ENCODE measurements around the gene ATG9B.

Gene ATG9B

DNA sequence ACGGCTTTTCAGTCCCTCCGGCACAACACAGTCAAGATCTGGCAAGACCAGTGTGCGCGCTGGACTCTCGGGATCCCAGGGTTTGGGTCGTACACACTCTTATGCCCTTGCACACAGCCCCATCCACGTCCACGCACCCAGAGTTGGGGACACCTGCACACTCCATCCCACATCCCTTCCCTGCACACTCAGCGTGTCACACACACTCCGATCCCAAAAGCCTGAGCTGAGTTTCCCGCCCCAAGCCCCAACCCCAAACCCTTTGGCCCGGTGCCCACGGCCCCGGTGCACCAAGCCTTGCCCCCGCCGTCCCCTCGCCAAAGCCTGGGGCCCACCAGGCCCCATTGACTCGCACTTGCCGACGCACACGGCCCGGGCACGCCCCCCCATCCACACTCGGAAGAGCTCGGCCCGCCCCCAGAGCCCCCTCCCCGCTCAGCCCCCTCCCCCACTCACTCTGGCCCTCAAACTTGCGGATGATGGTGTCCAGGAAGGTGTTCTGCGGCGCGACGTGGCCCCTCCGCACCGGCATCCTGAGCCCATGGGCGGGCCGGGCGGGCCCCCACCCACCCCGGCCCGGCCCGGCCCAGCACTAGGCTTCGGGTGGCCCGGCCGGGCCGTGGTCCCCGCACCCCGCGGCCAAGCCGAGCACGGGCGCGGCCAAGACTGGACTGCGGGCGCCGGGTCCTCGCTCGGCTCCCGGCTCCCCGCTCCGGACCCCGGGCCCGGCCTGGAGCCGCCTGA, 46.7 kb downstream of the ATG9B start:
- DNase-seq: no peak

DNA sequence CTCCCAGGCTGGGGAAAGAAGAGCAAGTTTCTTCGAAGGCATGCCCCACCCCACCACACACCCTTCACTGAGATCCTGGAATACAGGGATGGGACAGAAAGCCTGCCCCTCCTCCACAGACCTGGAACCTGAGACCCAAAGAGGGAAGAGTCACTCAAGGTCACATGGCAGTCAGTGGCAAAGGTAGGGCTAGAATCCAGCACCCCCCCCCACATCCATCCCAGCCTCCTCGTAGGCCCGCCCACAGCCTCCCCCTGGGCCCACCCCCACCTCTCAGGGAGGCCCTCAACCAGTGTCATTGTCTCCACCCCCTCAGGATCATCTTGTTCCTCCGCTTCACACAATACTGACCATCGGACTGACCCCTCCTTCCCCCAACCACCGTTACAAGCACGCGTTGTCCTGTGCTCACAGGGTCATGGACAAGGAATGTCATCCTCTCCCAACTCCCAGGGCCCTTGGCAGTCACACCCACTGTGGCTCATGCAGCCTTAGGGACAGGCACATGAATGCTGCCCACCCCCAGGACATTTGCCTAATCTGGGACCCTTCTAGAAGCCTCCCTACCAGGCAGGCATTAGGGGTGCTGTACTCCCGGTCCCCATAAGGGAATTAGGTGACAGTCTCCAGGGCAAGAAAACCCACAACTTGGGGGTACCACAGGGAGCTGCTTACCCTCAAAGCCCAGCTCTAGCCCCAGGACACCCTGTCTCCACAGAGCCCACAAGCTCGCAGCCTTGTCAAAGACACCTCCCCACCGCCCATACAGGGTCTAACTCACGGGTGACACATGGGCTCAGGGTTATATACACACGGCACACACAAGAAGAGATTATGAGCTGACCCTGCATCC, 47.5 kb downstream of the ATG9B start:
- DNase-seq: no peak

DNA sequence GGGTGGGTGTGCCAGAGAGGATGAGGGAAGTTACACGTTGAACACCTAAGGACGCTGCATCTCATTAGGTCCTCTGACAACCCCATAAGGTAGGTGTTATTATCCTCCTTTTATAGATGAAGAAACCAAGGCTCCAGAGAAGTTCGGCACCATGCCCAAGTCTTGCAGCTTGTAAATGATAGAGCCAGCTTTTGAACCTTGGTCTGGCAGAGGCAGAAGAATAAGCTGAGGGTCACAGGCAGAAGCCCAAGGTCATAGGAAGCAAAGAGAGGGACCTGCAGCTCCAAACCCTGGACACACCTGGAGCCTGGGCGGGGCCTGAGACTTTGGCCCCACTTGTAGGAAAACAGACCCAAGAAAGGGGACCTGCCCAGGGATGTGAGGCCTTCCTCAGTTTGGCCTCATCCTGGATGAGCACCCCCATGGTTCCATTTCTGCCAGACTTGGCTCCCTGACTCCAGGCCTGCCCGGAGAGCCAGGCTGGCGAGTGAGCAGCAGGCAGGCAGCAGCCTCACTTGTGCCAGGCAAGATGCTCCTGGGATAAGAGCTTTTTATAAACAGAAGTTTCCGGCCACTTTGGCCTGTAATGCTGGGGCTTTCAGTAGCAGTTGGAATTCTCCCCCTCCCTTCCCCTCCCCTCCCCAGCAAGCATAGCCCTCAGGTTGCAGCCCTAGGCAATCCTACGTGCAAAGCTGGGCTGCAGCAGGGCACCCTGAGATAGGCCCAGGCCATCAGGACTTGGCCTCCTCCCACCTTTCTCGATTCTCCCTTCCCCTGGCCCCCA, 48.6 kb downstream of the ATG9B start:
- no peak for DNase-seq

DNA sequence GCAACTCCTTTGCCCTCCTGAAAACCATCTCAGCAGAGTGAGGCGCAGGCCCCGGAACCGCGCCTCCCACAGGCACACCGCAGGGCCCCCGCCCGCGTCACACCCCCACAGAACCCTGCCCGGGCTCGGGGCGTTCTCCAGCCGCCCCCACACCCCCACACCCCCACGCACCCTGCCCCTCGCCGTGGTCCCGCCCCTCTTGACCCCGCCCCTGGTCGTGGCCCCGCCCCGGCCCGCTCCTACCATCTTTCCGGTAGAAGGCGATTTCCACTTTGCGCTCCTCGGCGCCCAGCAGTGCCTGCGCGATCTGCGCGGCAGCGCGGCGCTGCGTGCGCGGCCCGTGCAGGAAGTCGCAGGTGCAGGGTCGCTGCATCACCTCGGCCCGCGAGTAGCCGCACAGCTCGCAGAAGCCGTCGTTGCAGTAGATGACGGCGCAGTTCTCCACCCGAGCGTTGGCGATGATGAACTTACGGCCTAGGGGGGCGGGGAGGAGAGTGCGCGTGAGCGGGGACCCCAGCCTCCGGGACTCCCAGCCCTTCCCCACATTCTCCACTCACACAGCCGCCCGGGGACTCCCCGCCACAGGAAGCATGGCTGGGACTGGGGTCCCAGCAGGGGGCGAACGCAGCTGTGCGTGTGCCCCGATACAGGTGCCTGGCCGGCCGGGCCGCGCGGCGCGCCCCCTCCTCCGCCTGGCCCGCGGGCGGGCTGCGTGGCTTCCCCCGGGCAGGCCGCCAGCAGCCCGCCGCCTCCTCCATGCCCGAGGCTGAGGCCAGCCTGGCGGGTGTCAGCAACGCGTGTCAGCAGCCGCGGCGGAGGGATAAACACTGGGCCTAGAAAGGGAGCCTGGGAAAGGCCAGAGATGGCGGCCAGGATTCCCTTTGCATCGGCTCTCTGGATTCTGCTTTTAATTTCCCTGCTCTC, 49.6 kb downstream of the ATG9B start:
- DNase-seq: peak; percentile 82

DNA sequence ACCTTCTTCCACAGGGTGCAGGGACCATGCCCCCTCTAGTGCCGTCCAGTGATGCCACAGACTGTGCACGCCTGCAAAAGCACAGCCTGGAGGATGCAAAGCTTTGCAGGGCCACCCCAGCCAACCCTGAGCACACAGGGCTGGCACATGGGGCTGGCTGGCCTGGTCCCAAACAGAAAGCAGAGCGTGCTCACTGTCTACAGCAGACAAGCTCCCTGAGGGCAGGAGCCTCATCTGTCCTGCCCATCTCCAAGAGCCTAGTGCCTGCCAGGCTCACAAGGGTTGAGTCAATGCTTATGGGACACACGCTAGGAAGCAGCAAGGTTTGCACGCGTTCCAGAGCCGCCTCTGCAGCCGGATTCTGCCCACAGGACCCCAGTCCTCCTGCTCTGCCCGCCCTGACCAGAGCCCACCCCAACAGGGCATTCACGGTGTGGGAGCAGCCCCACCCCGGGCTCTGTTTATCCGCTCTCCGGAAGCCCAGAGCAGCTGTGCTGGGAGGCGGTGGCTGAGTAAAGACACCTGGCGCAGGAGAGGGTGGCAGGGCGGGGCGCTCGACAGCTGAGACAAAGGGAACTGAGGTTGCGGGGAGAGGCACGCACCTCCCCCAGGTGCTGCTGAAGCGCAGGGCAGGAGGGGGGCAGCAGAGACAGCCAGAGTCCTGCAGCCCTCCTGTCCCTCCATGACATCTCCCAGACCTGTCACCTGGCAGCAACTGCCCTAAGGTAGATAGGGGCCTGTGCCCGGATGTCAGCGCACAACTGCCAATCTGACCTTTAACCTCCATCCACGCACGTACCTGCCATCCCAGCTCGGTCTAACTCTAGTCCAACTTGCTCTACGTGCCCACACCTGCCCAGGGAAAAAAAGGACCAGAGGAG, 50.5 kb downstream of the ATG9B start:
- DNase-seq: no peak

DNA sequence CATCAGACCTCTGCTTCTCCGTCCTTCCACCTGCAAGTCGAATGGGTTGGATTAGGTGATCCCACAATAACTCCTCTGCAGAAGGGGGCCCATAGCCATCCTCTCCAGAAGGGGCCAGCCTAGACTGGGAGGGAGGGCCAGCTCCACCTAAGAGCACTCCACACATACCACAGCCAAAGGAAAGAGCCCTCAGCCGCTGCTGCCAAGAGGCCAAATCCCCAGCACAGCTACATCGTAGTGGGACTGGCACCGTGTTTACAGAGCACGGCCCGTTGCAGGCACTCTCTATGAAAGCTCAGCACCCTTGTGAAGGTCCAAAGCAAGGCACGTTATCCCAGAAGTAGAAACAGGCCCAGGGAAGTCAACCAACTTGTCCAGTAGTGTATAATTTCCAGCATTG, 51.6 kb downstream of the ATG9B start:
- no peak for DNase-seq

DNA sequence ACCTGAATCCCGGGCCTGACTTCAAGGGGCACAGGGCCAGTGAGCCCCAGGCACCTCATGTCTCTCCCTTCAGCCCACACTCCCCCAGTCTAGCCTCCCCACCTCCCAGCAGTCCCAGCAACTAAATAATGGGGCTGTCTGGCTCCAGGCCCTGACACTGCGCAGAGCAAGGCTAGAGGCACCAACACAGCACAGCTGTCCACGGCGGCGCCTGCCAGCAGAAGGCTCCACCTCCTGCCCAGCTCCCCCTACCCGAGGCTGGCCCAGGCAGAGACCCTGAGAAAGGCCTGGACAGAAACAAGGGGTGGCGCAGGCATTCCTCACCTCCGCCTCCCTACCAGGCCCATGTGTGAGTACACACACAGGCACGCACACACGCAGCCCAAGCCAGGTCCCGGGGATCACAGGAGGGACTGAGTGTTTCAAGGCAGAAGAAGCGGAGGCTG, 52.2 kb downstream of the ATG9B start:
- no peak for DNase-seq

DNA sequence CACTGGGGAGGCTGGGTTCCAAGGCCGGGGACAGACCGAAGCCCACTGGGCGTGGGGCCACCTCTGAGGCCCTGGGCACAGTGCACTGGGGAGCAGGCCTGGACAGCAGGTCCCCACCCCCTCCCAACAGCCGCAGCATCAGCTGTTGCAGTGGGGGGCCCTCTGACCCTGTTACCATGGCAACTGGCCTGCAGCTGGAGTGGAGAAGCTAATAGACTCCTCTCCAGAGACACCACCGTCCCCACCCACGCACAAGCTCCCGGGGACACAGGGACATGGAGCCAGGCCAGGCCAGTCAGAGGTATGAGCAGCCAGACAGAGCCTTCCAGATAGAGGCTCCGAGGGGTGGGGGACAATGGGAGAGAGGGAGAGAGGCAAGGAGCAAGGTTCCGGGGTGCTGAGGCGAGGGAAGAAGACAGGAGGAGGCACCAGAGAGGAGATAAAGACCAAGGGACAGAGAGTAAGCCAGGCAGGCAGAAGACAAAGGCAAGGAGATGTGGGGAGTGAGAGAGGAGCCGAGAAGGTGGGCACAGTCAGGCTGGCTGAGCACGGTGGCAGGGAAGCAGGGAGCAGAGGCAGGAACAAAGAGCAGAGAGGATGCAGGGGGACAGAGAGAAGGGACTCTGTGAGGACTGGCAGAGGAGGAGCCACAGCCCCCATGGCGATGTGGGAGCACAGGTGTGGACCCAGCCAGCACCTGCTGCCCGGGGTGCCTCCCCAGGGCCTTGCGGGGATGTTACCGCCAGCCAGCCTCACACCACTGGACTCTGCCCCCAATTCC, 52.9 kb downstream of the ATG9B start:
- DNase-seq: no peak

DNA sequence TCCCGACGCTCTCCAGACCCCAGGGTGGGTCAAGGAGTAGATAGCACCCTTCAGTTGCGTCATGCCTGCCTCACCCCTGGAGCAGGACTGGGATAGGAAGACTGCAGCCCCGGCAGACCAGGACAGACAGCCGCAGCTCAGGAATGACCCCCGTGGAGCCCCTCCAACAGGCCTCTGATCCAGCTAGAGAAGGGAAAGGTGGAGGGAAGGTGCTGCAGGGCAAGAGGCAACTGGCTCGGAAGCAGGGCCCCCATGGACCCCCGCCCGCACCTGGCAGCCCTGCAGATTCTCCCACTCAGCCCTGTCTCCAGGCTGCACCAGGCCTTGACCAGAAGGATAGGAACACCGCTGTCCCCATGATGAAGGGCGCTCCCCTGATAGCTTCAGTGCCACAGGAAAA, 53.9 kb downstream of the ATG9B start:
- DNase-seq: no peak

DNA sequence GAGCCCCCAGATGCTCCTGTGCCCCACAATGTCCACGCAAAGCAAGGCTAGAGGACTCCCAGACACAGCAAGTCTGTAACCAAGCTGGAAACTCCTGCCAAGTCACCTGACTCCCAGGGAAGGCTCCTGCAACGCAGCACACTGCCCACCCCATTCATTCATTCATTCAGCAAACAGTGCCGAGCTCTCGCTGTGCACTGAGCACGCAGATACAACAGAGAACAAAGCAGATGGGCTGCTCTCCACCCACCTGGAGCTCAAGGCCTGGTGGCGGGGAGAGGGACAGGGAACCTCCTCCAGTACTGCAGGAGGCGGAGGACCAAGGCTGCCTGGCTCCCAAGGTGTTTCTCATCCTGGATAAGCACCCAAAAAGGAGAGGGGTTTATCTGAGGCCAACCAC, 54.8 kb downstream of the ATG9B start:
- DNase-seq: no peak

DNA sequence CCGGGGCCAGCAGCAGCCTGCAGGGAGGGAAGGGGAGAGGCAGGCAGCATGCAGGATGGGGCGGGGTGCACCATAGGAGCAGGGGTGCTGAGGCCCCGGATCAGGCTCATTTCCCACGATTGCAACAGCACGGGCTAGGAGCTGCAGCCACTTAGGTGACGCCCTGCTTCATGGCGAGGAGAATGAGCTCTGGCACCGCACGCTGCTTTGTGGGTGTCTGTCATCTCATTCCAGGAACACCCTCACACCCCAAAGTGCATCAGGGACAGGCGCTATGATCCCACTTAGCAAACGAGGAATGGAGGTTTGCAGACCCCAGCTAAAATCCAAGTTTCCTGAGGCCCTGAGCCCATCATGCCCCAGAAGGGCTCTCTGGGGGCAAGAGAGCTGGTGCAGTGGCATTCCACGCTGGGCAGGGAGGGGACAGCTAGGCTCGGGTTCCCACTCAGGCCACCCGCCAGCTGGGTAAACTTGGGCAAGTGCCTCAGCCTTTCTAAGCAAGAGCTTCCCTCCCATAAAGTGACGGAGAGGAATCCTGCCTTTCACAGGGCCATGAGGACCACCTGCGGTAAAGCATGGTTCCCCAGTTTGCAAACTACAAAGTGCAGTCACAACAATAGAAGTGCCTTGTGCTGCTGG, 55.4 kb downstream of the ATG9B start:
- no peak for DNase-seq

DNA sequence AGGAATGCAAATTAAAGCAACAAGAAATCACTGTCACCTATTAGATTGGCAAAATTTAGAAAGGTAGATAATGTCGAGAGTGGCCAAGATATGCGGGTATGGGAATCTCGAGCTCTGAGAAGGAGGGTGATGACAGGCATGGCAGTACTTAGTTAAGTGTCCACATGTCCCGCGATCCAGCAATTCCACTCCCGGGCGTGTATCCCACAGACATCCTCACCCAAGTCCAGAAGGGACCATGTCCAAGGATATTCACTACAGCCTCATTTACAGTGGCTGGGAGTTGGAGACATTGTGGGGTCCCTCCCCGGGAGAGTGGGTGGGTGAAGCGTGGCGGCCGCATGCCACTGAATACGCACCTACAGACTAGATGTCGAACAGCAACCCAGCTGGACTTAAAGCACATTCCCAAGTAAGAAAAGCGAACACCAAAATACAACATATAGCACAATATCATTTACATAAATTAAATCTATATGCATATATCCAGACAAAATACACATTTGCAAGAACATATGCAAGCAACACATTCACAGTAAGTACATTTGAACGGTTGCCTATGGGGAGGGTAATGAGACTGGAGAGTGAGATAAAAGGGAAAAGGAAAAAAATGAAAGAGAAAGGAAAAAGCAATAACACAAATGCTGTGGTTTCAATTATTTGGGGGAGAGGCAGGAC, 56.1 kb downstream of the ATG9B start:
- DNase-seq: no peak

DNA sequence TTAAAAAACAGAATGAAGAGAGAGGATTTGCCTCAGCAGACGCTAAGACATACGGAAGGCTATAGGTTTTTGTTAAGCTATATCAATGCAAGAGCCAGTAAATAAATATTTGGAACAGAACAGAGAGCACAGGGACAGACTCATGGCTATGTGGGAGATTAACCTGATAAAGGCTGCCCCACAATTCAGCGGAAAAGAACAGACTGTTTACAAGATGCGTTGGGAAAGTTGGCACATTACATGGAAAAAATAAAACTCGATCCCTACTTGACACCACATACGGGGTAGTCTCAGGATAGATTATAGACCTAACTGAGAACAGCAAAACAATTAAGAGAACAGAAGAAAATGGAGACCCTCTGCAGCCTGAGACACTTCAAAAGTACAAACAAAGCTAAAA, 56.9 kb downstream of the ATG9B start:
- no peak for DNase-seq

DNA sequence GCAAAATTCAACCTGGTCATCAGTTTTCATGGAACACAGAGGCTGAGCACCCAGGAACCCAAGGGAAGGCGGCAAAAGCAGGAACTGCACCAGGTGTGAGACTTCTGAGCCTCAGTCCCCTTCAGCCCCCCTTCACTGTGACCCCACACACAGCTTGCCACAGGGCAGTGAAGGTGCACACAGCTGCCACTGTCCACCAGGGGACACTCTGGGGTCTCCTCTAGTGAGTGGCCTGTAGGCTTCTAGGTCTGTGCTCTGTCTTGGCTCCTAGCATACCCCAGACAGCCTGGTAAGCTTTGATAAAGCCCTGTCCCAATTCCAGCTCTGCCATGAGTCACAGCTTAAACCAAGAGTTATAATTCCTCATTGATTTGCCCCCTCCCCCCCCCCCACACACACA, 58.3 kb downstream of the ATG9B start:
- no peak for DNase-seq

DNA sequence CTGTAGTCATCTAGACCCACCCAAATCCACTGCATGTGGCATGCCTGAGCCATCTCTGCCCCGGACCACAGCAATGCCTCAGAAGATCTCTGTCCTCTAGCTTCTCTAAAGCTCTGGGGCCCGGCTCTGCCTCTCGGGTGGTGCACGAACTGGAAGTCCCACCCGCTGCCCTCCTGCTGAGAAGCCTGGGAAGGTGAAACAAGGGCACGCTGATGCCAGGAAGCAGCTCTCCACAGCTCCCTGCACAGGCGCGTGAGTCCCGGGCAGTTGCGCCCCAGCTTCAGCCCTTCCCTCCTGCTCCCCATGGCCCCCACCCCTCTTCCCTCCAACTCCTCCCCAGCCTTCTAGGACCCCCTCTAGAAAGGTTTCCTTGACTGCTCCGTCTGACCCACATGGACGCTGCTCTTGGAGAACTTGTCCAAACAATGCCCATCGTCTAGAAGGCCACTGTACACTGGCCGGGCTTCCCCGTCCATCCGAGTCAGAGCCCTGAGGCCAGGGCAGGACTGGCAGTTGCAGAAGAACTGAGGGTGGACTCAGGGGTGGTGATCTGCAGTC, 58.9 kb downstream of the ATG9B start:
- DNase-seq: no peak

Measured in activated CD8-positive, alpha-beta memory T cell treated with anti-CD3 and anti-CD28 coated beads, Interleukin-2, amount 50 U/mL, for 4 hours (primary cell).